Dermis lymphatic vessel endothelial cell (primary cell): ENCODE measurements around the gene GOLGA7B. TPM values are rescaled to one million over a fixed set of nuclear protein-coding genes. Genes with fewer than 3 reads are reported as not detected.

Experiments used
- total RNA-seq: library from RNA; depleted of rRNA; stranded (reverse); fragments of >200 nt; gene quantifications from 2 replicates; pipeline ENCODE4 v1.2.1, GENCODE V29; 2014

Gene GOLGA7B
- 0.09 and 0.11 TPM in 2 replicates for total RNA-seq

DNA sequence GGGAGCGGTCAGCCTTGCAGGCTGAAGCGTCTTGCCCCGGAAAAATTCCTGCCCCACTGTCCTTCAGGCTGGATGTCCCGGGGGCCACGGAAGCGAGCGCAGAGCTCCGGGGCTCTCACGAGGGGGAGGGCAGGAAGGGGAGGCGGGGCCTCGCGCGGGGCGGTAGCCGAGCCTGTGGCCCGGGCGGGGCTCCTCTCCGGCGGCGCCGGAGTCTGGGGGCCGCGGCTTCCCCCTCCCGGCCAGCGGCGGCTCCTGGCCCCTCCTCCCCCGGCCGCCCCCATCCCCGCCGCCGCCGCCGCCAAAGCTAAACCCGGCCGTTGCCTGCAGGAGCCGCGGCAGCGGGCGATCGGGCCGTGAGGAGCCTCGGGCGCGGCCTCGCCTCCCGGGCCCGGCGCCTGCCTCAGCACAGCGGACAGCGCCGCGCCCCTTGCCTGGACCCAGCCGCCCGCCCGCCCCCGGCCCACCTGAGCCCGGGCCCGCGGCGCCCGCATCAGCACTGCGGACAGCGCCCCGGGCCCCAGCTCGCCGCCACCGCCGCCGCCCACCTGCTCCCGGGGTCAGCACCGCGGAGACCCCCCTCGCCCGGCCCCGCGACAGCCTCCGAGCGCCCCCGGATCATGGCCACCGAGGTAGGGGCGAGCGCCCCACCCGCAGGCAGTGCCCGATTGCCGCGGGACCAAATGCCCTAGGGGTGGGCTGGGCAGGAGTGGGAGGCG is at the start of gene GOLGA7B:
TSS of gene GOLGA7B (plus strand) at position 157 of the 716 bp plus-strand sequence. CDS start at position 618, 461 bp downstream.

Other genes with a start within 250 kb of the GOLGA7B start
- gene MORN4, start 216.3 kb upstream of the GOLGA7B start, total RNA-seq = 2.2 and 2.3 TPM in 2 replicates
- 9.1 and 9.2 TPM in 2 replicates for gene PI4K2A, start 209.2 kb upstream of the GOLGA7B start, total RNA-seq
- 2.4 and 6.3 TPM in 2 replicates for gene AVPI1, start 162.6 kb upstream of the GOLGA7B start, total RNA-seq
- 6.2 and 7.5 TPM in 2 replicates for gene MARVELD1, start 136.1 kb upstream of the GOLGA7B start, total RNA-seq
- 13.1 and 15.7 TPM in 2 replicates for gene ZFYVE27, start 112.7 kb upstream of the GOLGA7B start, total RNA-seq
- gene SFRP5, start 77.8 kb upstream of the GOLGA7B start, total RNA-seq = not detected in 2 replicates
- 5.4 and 11.7 TPM in 2 replicates for gene CRTAC1, start 180.8 kb downstream of the GOLGA7B start, total RNA-seq